ENCODE data around the gene FZR1.
"Not testable (repeated sequence)": the region's sequence is repeated elsewhere in the genome, so short reads cannot be mapped to it uniquely, and the experiment has no call there.

FZR1 gene

GRCh38 chr19:3516675-3517207 is 10.6 kb downstream of the FZR1 start:
- peak; percentile 18 for DNase-seq

GRCh38 chr19:3517638-3518037 is 11.5 kb downstream of the FZR1 start:
- DNase-seq: no peak

GRCh38 chr19:3518255-3518654 is 12.1 kb downstream of the FZR1 start:
- DNase-seq: no peak

- DNase-seq: no peak
Measured at GRCh38 chr19:3518659-3519058, 12.5 kb downstream of the FZR1 start.

GRCh38 chr19:3519126-3519525 is 13.0 kb downstream of the FZR1 start:
- DNase-seq: no peak

GRCh38 chr19:3520166-3521103 is 14.3 kb downstream of the FZR1 start:
- no peak for DNase-seq

GRCh38 chr19:3521104-3521445 is 15.0 kb downstream of the FZR1 start:
- DNase-seq: no peak

GRCh38 chr19:3522421-3523360 is 16.6 kb downstream of the FZR1 start:
- DNase-seq: no peak

- no peak for DNase-seq
Measured at GRCh38 chr19:3523361-3524077, 17.4 kb downstream of the FZR1 start.

- no peak for DNase-seq
Measured at GRCh38 chr19:3524078-3524842, 18.1 kb downstream of the FZR1 start.

- no peak for DNase-seq
Measured at GRCh38 chr19:3524904-3525451, 18.9 kb downstream of the FZR1 start.

- no peak for DNase-seq
Measured at GRCh38 chr19:3526507-3527237, 20.6 kb downstream of the FZR1 start.

- DNase-seq: no peak
Measured at GRCh38 chr19:3527238-3527910, 21.3 kb downstream of the FZR1 start.

- DNase-seq: no peak
Measured at GRCh38 chr19:3528080-3528479, 22.0 kb downstream of the FZR1 start.

- DNase-seq: no peak
Measured at GRCh38 chr19:3528539-3529211, 22.6 kb downstream of the FZR1 start.

- DNase-seq: not testable (repeated sequence)
Measured at GRCh38 chr19:3529299-3529698, 23.2 kb downstream of the FZR1 start.

GRCh38 chr19:3530389-3530788 is 24.3 kb downstream of the FZR1 start:
- DNase-seq: no peak

- no peak for DNase-seq
Measured at GRCh38 chr19:3531716-3532115, 25.6 kb downstream of the FZR1 start.

- no peak for DNase-seq
Measured at GRCh38 chr19:3532154-3532786, 26.2 kb downstream of the FZR1 start.
